Measurements from ENCODE around the gene CARF.
"Not testable (repeated sequence)": the region's sequence is repeated elsewhere in the genome, so short reads cannot be mapped to it uniquely, and the experiment has no call there.

CARF gene

DNA sequence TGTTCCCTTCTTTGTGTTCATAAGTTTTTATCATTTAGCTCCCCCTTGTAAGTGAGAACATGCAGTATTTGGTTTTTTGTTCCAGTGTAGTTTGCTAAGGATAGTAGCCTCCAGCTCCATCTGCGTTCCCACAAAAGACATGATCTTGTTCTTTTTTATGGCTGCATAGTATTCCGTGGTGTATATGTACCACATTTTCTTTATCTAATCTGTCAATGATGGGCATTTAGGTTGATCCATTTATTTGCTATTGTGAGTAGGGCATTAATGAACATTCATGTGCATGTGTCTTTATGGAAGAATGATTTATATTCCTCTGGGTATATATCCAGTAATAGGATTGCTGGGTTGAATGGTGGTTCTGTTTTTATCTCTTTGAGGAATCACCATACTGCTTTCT, 33.4 kb downstream of the CARF start:
- DNase-seq: no peak
- H3K9me3 ChIP-seq (ENCODE audit: control insufficient read depth, low read length): peaks cover 21% of the 10 kb centered on the region
- no peak overlapping the region for H4K8ac ChIP-seq (ENCODE audit: low read length)
- H3K27ac ChIP-seq (ENCODE audit: low read length, poor library complexity, severe bottlenecking): peak overlapping the region; percentile 43
- H3K23ac ChIP-seq (ENCODE audit: low read length in 2 of 2): no peak overlapping the region
- no peak overlapping the region for H3K18ac ChIP-seq (ENCODE audit: low read depth in 1 of 2, low read length in 2 of 2)
- H3K14ac ChIP-seq (ENCODE audit: low read length in 2 of 2): no peak overlapping the region
- no peak overlapping the region for H2BK5ac ChIP-seq (ENCODE audit: low read depth, low read length, poor library complexity, severe bottlenecking)
- no peak overlapping the region for H3K4me3 ChIP-seq (ENCODE audit: insufficient read depth in 1 of 2, low read depth in 1 of 2, low read length in 2 of 2)
- H2BK12ac ChIP-seq (ENCODE audit: low read length in 2 of 2): no peak overlapping the region
- 100% methylated on average over 2 of the region's 2 CpGs for WGBS
- peaks cover 4% of the 10 kb centered on the region for H3K79me1 ChIP-seq (replicated peaks; ENCODE audit: low read length, poor library complexity, severe bottlenecking)
- H3K4ac ChIP-seq (ENCODE audit: low read depth in 1 of 2, low read length in 2 of 2): no peak overlapping the region
- H3K9ac ChIP-seq (ENCODE audit: low read length): no peak overlapping the region
- H3K27me3 ChIP-seq (ENCODE audit: control insufficient read depth in 1 of 2, insufficient read depth in 1 of 2, low read length in 2 of 2): no peaks in the 10 kb centered on the region
- no peak overlapping the region for H2AFZ ChIP-seq (ENCODE audit: low read depth, low read length)
- no peak overlapping the region for H2BK120ac ChIP-seq (ENCODE audit: low read depth, low read length)
- peaks cover 0 to 21% of the 10 kb centered on the region in 2 experiments for H3K36me3 ChIP-seq (ENCODE audit: control insufficient read depth in 1 of 2, insufficient read depth in 2 of 2, low read depth in 1 of 2, low read length in 2 of 2)
- no peaks in the 10 kb centered on the region for H3K4me1 ChIP-seq (ENCODE audit: control insufficient read depth, insufficient read depth, low read depth, low read length)
- H4K91ac ChIP-seq (ENCODE audit: low read length): no peak overlapping the region
- H3K4me2 ChIP-seq (ENCODE audit: low read length, poor library complexity, severe bottlenecking): no peak overlapping the region
- no peak overlapping the region for H2BK15ac ChIP-seq (ENCODE audit: low read depth, poor library complexity, severe bottlenecking)
- no peak overlapping the region for H2AK5ac ChIP-seq (ENCODE audit: low read length, severe bottlenecking)

GRCh38 chr2:202949333-202949732, 37.3 kb downstream of the CARF start:
- Histone ChIP-seq H3K36me3 (ENCODE audit: control insufficient read depth in 1 of 2, insufficient read depth in 2 of 2, low read depth in 1 of 2, low read length in 2 of 2) (peaks cover 0 to 22% of the 10 kb centered on the region in 2 experiments), H3K9me3 (ENCODE audit: control insufficient read depth, low read length) (peaks cover 21% of the 10 kb centered on the region)
- H2BK12ac ChIP-seq (ENCODE audit: low read length in 2 of 2); H2AK5ac ChIP-seq (ENCODE audit: low read length, severe bottlenecking); H2BK15ac ChIP-seq (ENCODE audit: low read depth, poor library complexity, severe bottlenecking); H3K27me3 ChIP-seq (ENCODE audit: control insufficient read depth in 1 of 2, insufficient read depth in 1 of 2, low read length in 2 of 2); H4K91ac ChIP-seq (ENCODE audit: low read length); H3K27ac ChIP-seq (ENCODE audit: low read length, poor library complexity, severe bottlenecking); H2AFZ ChIP-seq (ENCODE audit: low read depth, low read length); H2BK5ac ChIP-seq (ENCODE audit: low read depth, low read length, poor library complexity, severe bottlenecking); H3K18ac ChIP-seq (ENCODE audit: low read depth in 1 of 2, low read length in 2 of 2); DNase-seq; H3K4ac ChIP-seq (ENCODE audit: low read depth in 1 of 2, low read length in 2 of 2); H3K9ac ChIP-seq (ENCODE audit: low read length); H3K4me3 ChIP-seq (ENCODE audit: insufficient read depth in 1 of 2, low read depth in 1 of 2, low read length in 2 of 2); H2BK120ac ChIP-seq (ENCODE audit: low read depth, low read length); H3K23ac ChIP-seq (ENCODE audit: low read length in 2 of 2); H3K79me1 ChIP-seq (replicated peaks; ENCODE audit: low read length, poor library complexity, severe bottlenecking); H3K14ac ChIP-seq (ENCODE audit: low read length in 2 of 2); H3K4me1 ChIP-seq (ENCODE audit: control insufficient read depth, insufficient read depth, low read depth, low read length); H4K8ac ChIP-seq (ENCODE audit: low read length); H3K4me2 ChIP-seq (ENCODE audit: low read length, poor library complexity, severe bottlenecking): not testable (repeated sequence)
- 94% methylated on average over 3 of the region's 3 CpGs for WGBS

- Histone ChIP-seq H3K14ac (ENCODE audit: low read length in 2 of 2) (no peak overlapping the region), H2BK120ac (ENCODE audit: low read depth, low read length) (no peak overlapping the region), H3K27me3 (ENCODE audit: control insufficient read depth in 1 of 2, insufficient read depth in 1 of 2, low read length in 2 of 2) (no peaks in the 10 kb centered on the region), H4K91ac (ENCODE audit: low read length) (no peak overlapping the region), H2AK5ac (ENCODE audit: low read length, severe bottlenecking) (no peak overlapping the region), H2BK12ac (ENCODE audit: low read length in 2 of 2) (no peak overlapping the region), H3K4me3 (ENCODE audit: insufficient read depth in 1 of 2, low read depth in 1 of 2, low read length in 2 of 2) (no peak overlapping the region), H2BK15ac (ENCODE audit: low read depth, poor library complexity, severe bottlenecking) (no peak overlapping the region), H2BK5ac (ENCODE audit: low read depth, low read length, poor library complexity, severe bottlenecking) (no peak overlapping the region), H3K36me3 (ENCODE audit: control insufficient read depth in 1 of 2, insufficient read depth in 2 of 2, low read depth in 1 of 2, low read length in 2 of 2) (peaks cover 0 to 20% of the 10 kb centered on the region in 2 experiments), H4K8ac (ENCODE audit: low read length) (no peak overlapping the region), H3K4me2 (ENCODE audit: low read length, poor library complexity, severe bottlenecking) (no peak overlapping the region), H3K9ac (ENCODE audit: low read length) (no peak overlapping the region), H3K4me1 (ENCODE audit: control insufficient read depth, insufficient read depth, low read depth, low read length) (no peaks in the 10 kb centered on the region), H3K4ac (ENCODE audit: low read depth in 1 of 2, low read length in 2 of 2) (no peak overlapping the region), H3K18ac (ENCODE audit: low read depth in 1 of 2, low read length in 2 of 2) (no peak overlapping the region), H3K27ac (ENCODE audit: low read length, poor library complexity, severe bottlenecking) (no peak overlapping the region), H3K9me3 (ENCODE audit: control insufficient read depth, low read length) (peaks cover 15% of the 10 kb centered on the region), H3K23ac (ENCODE audit: low read length in 2 of 2) (no peak overlapping the region), H3K79me1 (replicated peaks; ENCODE audit: low read length, poor library complexity, severe bottlenecking) (peaks cover 4% of the 10 kb centered on the region), H2AFZ (ENCODE audit: low read depth, low read length) (no peak overlapping the region)
- peak; percentile 47 for DNase-seq
- WGBS: 46% methylated on average over 2 of the region's 2 CpGs
These were observed 38.5 kb downstream of the CARF start for GRCh38 chr2:202950592-202950991.

DNA sequence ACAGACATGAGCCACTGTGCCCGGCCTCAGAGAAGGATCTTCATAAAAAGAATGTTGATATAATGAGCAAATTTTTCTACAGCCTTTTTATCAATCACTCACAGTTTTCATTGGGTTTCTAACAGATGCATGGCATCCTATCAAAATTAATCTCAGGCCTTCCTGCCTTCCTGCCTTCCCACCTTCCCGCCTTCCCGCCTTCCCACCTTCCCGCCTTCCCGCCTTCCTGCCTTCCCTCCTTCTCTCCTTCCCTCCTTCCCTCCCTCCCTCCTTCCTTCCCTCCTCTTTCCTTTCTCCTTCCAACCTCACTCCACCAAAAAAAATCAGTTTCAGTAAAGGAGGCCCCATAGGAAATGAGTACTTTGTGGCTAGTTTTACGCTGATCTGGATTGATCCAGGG, 48.4 kb downstream of the CARF start:
- H2BK12ac ChIP-seq (ENCODE audit: low read length in 2 of 2): no peak overlapping the region
- no peak overlapping the region for H3K9ac ChIP-seq (ENCODE audit: low read length)
- H2BK5ac ChIP-seq (ENCODE audit: low read depth, low read length, poor library complexity, severe bottlenecking): no peak overlapping the region
- H3K4me1 ChIP-seq (ENCODE audit: control insufficient read depth, insufficient read depth, low read depth, low read length): no peaks in the 10 kb centered on the region
- no peak overlapping the region for H3K4me2 ChIP-seq (ENCODE audit: low read length, poor library complexity, severe bottlenecking)
- no peaks in the 10 kb centered on the region for H3K9me3 ChIP-seq (ENCODE audit: control insufficient read depth, low read length)
- H3K4ac ChIP-seq (ENCODE audit: low read depth in 1 of 2, low read length in 2 of 2): no peak overlapping the region
- H2AK5ac ChIP-seq (ENCODE audit: low read length, severe bottlenecking): no peak overlapping the region
- no peak for DNase-seq
- no peak overlapping the region for H3K4me3 ChIP-seq (ENCODE audit: insufficient read depth in 1 of 2, low read depth in 1 of 2, low read length in 2 of 2)
- H3K14ac ChIP-seq (ENCODE audit: low read length in 2 of 2): no peak overlapping the region
- H3K27ac ChIP-seq (ENCODE audit: low read length, poor library complexity, severe bottlenecking): no peak overlapping the region
- 100% methylated on average over 4 of the region's 6 CpGs for WGBS
- no peak overlapping the region for H4K8ac ChIP-seq (ENCODE audit: low read length)
- no peak overlapping the region for H2BK120ac ChIP-seq (ENCODE audit: low read depth, low read length)
- no peak overlapping the region for H2AFZ ChIP-seq (ENCODE audit: low read depth, low read length)
- no peak overlapping the region for H4K91ac ChIP-seq (ENCODE audit: low read length)
- H2BK15ac ChIP-seq (ENCODE audit: low read depth, poor library complexity, severe bottlenecking): no peak overlapping the region
- peaks cover 0 to 27% of the 10 kb centered on the region in 2 experiments for H3K36me3 ChIP-seq (ENCODE audit: control insufficient read depth in 1 of 2, insufficient read depth in 2 of 2, low read depth in 1 of 2, low read length in 2 of 2)
- no peaks in the 10 kb centered on the region for H3K79me1 ChIP-seq (replicated peaks; ENCODE audit: low read length, poor library complexity, severe bottlenecking)
- no peak overlapping the region for H3K18ac ChIP-seq (ENCODE audit: low read depth in 1 of 2, low read length in 2 of 2)
- H3K27me3 ChIP-seq (ENCODE audit: control insufficient read depth in 1 of 2, insufficient read depth in 1 of 2, low read length in 2 of 2): no peaks in the 10 kb centered on the region
- no peak overlapping the region for H3K23ac ChIP-seq (ENCODE audit: low read length in 2 of 2)

Measured in mesenchymal stem cell (in vitro differentiated cells and primary cell).